Measurements from ENCODE around the gene URB1. TPM values are rescaled to one million over a fixed set of nuclear protein-coding genes. Genes with fewer than 3 reads are reported as not detected.

Gene URB1
- total and polyA plus RNA-seq, 12 donors: 5.2 to 31.6 (median 16.1) TPM

GRCh38 chr21:32334980-32335531 is 57.8 kb downstream of the URB1 start:
- peak in 1 of 7 donors; percentile 28 for DNase-seq
- TF ChIP-seq, protein P1, sequence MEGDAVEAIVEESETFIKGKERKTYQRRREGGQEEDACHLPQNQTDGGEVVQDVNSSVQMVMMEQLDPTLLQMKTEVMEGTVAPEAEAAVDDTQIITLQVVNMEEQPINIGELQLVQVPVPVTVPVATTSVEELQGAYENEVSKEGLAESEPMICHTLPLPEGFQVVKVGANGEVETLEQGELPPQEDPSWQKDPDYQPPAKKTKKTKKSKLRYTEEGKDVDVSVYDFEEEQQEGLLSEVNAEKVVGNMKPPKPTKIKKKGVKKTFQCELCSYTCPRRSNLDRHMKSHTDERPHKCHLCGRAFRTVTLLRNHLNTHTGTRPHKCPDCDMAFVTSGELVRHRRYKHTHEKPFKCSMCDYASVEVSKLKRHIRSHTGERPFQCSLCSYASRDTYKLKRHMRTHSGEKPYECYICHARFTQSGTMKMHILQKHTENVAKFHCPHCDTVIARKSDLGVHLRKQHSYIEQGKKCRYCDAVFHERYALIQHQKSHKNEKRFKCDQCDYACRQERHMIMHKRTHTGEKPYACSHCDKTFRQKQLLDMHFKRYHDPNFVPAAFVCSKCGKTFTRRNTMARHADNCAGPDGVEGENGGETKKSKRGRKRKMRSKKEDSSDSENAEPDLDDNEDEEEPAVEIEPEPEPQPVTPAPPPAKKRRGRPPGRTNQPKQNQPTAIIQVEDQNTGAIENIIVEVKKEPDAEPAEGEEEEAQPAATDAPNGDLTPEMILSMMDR (IDR thresholded peaks at IDR 0.05): no peak
- TF ChIP-seq POLR2A (IDR thresholded peaks at IDR 0.05): no peak
- WGBS, 4 donors: 92 to 96% (median 94%) methylated on average over 12 of the region's 12 CpGs
- intact Hi-C loops (cut with DNase I): no loop called here
- Histone ChIP-seq H3K9me3 (replicated peaks in 1 of 3) (no peaks in the 10 kb centered on the region), H3K27me3 (no peaks in the 10 kb centered on the region), H3K4me1 (replicated peaks in 1 of 2) (peaks cover 0 to 3% of the 10 kb centered on the region in 2 donors), H3K36me3 (replicated peaks in 1 of 2) (peaks cover 0 to 61% of the 10 kb centered on the region in 2 donors), H3K4me3 (no peak overlapping the region), H3K27ac (peak overlapping the region in 1 of 5 donors; percentile 66)

DNA sequence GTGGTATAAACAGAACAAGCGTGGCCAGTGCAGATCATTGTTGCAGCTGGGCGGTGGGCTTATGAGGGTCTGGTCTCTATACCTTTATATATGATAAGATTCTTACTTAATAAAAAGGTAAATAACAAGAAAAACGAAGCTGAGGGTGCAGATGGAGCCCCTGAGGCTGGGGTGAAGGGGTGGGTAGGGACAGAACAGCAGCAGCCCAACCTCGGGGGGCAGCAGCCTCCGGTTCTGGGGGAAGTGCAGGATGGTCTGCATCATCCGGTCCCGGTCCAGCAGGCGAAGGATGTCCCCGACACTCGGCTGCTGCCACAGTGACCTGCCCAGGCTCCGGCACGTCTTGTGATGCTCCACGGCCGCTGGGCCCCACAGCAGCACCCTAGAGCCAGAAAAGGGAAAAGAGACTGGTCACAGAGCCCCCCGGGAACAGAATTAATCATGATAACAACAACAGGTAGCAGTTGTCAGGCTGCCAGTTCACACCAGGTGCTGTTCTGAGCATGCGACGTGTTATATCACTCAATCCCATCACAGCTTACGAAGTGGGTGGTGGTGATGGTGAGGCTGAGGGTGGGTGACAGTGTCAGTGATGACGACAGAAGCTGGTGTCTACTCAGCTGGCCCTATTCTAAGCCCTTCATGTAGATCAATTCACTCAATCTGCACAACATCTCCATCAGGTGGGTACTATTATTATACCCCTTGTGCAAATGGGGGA is 58.7 kb downstream of the URB1 start:
- H3K27ac ChIP-seq: no peak overlapping the region
- H3K27me3 ChIP-seq: no peaks in the 10 kb centered on the region
- peaks cover 0 to 55% of the 10 kb centered on the region in 2 donors for H3K36me3 ChIP-seq (replicated peaks in 1 of 2)
- H3K4me3 ChIP-seq: no peak overlapping the region
- 95 to 97% (median 97%) methylated on average over 15 to 19 of the region's 19 CpGs for WGBS, 4 donors
- intact Hi-C loops (cut with DNase I): no loop called here
- peak in 2 of 7 donors; percentile 14 to 36 for DNase-seq
- TF ChIP-seq POLR2A (IDR thresholded peaks at IDR 0.05): no peak
- TF ChIP-seq, protein P1 (IDR thresholded peaks at IDR 0.05): no peak
- H3K9me3 ChIP-seq (replicated peaks in 1 of 3): no peaks in the 10 kb centered on the region
- H3K4me1 ChIP-seq (replicated peaks in 1 of 2): peaks cover 2 to 13% of the 10 kb centered on the region in 2 donors

GRCh38 chr21:32332463-32332951 is 60.3 kb downstream of the URB1 start:
- no peaks in the 10 kb centered on the region for H3K9me3 ChIP-seq (replicated peaks in 1 of 3)
- H3K27ac ChIP-seq: no peak overlapping the region
- H3K4me1 ChIP-seq (replicated peaks in 1 of 2): peaks cover 16 to 29% of the 10 kb centered on the region in 2 donors
- intact Hi-C loops (cut with DNase I): no loop called here
- H3K4me3 ChIP-seq: no peak overlapping the region
- 96 to 100% (median 100%) methylated on average over 1 of the region's 1 CpG for whole genome bisulfite sequencing, 4 donors
- TF ChIP-seq, protein P1 (IDR thresholded peaks at IDR 0.05): no peak
- TF ChIP-seq POLR2A (IDR thresholded peaks at IDR 0.05): no peak
- H3K27me3 ChIP-seq: no peaks in the 10 kb centered on the region
- peaks cover 0 to 40% of the 10 kb centered on the region in 2 donors for H3K36me3 ChIP-seq (replicated peaks in 1 of 2)
- peak in 1 of 7 donors; percentile 20 for DNase-seq

GRCh38 chr21:32331444-32332305 is 61.1 kb downstream of the URB1 start:
- Histone ChIP-seq H3K9me3 (replicated peaks in 1 of 3) (no peaks in the 10 kb centered on the region), H3K4me3 (no peak overlapping the region), H3K27ac (no peak overlapping the region), H3K27me3 (no peaks in the 10 kb centered on the region), H3K36me3 (replicated peaks in 1 of 2) (peaks cover 0 to 37% of the 10 kb centered on the region in 2 donors), H3K4me1 (replicated peaks in 1 of 2) (peaks cover 16 to 29% of the 10 kb centered on the region in 2 donors)
- peak in 1 of 7 donors; percentile 40 for DNase-seq
- 93 to 96% (median 95%) methylated on average over 9 of the region's 9 CpGs for WGBS, 4 donors
- intact Hi-C loops (cut with DNase I): no loop called here
- no peak for TF ChIP-seq POLR2A (IDR thresholded peaks at IDR 0.05)
- TF ChIP-seq, protein P1 (IDR thresholded peaks at IDR 0.05): no peak
